ENCODE data around the gene OSBPL10.
"Not testable (repeated sequence)": the region's sequence is repeated elsewhere in the genome, so short reads cannot be mapped to it uniquely, and the experiment has no call there.

OSBPL10 gene

GRCh38 chr3:31992995-31993394 lies 11.9 kb upstream of the OSBPL10 start:
- DNase-seq: not testable (repeated sequence)

- DNase-seq: no peak
These were observed 7.2 kb upstream of the OSBPL10 start for GRCh38 chr3:31988271-31988670.

- DNase-seq: no peak
These were observed 4.8 kb upstream of the OSBPL10 start for GRCh38 chr3:31985831-31986230.

GRCh38 chr3:31984321-31984720 lies 3.3 kb upstream of the OSBPL10 start:
- DNase-seq: no peak

- DNase-seq: peak; percentile 71
These were observed 394 bp downstream of the OSBPL10 start for GRCh38 chr3:31980530-31981205.

- no peak for DNase-seq
These were observed 1.9 kb downstream of the OSBPL10 start for GRCh38 chr3:31979001-31979697.

GRCh38 chr3:31978553-31978952 lies 2.5 kb downstream of the OSBPL10 start:
- no peak for DNase-seq

GRCh38 chr3:31977736-31978135 lies 3.3 kb downstream of the OSBPL10 start:
- DNase-seq: no peak

- no peak for DNase-seq
These were observed 4.8 kb downstream of the OSBPL10 start for GRCh38 chr3:31976302-31976701.

- DNase-seq: no peak
These were observed 6.1 kb downstream of the OSBPL10 start for GRCh38 chr3:31974964-31975363.

GRCh38 chr3:31974471-31974870 lies 6.6 kb downstream of the OSBPL10 start:
- no peak for DNase-seq

GRCh38 chr3:31973837-31974236 lies 7.2 kb downstream of the OSBPL10 start:
- no peak for DNase-seq

GRCh38 chr3:31973081-31973480 lies 8.0 kb downstream of the OSBPL10 start:
- no peak for DNase-seq

GRCh38 chr3:31971607-31972006 lies 9.5 kb downstream of the OSBPL10 start:
- DNase-seq: no peak

GRCh38 chr3:31968927-31969418 lies 12.1 kb downstream of the OSBPL10 start:
- no peak for DNase-seq

GRCh38 chr3:31968369-31968926 lies 12.6 kb downstream of the OSBPL10 start:
- no peak for DNase-seq

GRCh38 chr3:31967592-31967991 lies 13.5 kb downstream of the OSBPL10 start:
- DNase-seq: no peak

- no peak for DNase-seq
These were observed 14.0 kb downstream of the OSBPL10 start for GRCh38 chr3:31966978-31967591.

- no peak for DNase-seq
These were observed 18.3 kb downstream of the OSBPL10 start for GRCh38 chr3:31962801-31963205.

- DNase-seq: no peak
These were observed 20.1 kb downstream of the OSBPL10 start for GRCh38 chr3:31960793-31961431.

GRCh38 chr3:31959951-31960792 lies 20.9 kb downstream of the OSBPL10 start:
- DNase-seq: no peak

GRCh38 chr3:31959251-31959650 lies 21.8 kb downstream of the OSBPL10 start:
- no peak for DNase-seq

All from CD4-positive, alpha-beta T cell treated with Interferon gamma for 1 hour (primary cell).